Neuronal stem cell (in vitro differentiated cells): ENCODE results near the gene KAZALD1.

Source experiments
- DNase-seq: peaks from one replicate; pipeline ENCODE4 v3.0.0-alpha.2; 2013; ENCODE audit warnings: low spot score
- H2AFZ ChIP-seq: one replicate; pipeline ENCODE4 v1.6.1; 2013; ENCODE audit warnings: mild to moderate bottlenecking, low read length, inconsistent platforms
- H2AK5ac ChIP-seq: 2 replicates; pipeline ENCODE4 v1.6.1; 2013; ENCODE audit warnings: low read depth, mild to moderate bottlenecking, inconsistent platforms, low read length, moderate library complexity, mixed read lengths
- H2BK120ac ChIP-seq: 2 replicates; pipeline ENCODE4 v1.6.1; 2013; ENCODE audit warnings: low read depth, mild to moderate bottlenecking, inconsistent platforms, low read length, moderate library complexity, mixed read lengths
- H2BK12ac ChIP-seq: one replicate; pipeline ENCODE4 v1.6.1; 2013; ENCODE audit warnings: low read length, inconsistent platforms
- H2BK15ac ChIP-seq: 2 replicates; pipeline ENCODE4 v1.6.1; 2013; ENCODE audit warnings: mild to moderate bottlenecking, low read length, inconsistent platforms, mixed read lengths
- H2BK5ac ChIP-seq: one replicate; pipeline ENCODE4 v1.6.1; 2013; ENCODE audit warnings: inconsistent platforms, mild to moderate bottlenecking, low read length, moderate library complexity
- H3K14ac ChIP-seq: one replicate; pipeline ENCODE4 v1.6.1; 2013; ENCODE audit warnings: low read length, inconsistent platforms
- H3K18ac ChIP-seq: 2 replicates; pipeline ENCODE4 v1.6.1; 2013; ENCODE audit warnings: low read length, inconsistent platforms
- H3K23ac ChIP-seq: 2 replicates; pipeline ENCODE4 v1.6.1; 2013; ENCODE audit warnings: low read depth, mild to moderate bottlenecking, mixed read lengths, low read length, inconsistent platforms; ENCODE audit not compliant: poor library complexity
- H3K27ac ChIP-seq: replicated peaks from 3 replicates; pipeline ENCODE4 v1.5.1; 2013; ENCODE audit warnings: low read length, inconsistent platforms
- H3K27me3 ChIP-seq, 3 experiments: 2 replicates each; pipeline ENCODE4 v1.6.1; 2013; ENCODE audit warnings: low read length in 3 of 3, mild to moderate bottlenecking in 2 of 3, inconsistent platforms in 1 of 3, low read depth in 1 of 3, mixed read lengths in 1 of 3, moderate library complexity in 1 of 3; ENCODE audit not compliant: control insufficient read depth in 3 of 3, insufficient read depth in 3 of 3
- H3K36me3 ChIP-seq, 2 donors: replicated peaks in 1 of 2; 2 replicates each; pipeline ENCODE4 v1.6.1; 2013; ENCODE audit warnings: low read length in 2 of 2; ENCODE audit not compliant: control insufficient read depth in 2 of 2, insufficient read depth in 2 of 2
- H3K4ac ChIP-seq: 2 replicates; pipeline ENCODE4 v1.6.1; 2013; ENCODE audit warnings: inconsistent platforms, mild to moderate bottlenecking, low read length, moderate library complexity
- H3K4me1 ChIP-seq, 2 donors: 1 replicate in 1 of 2; 2 replicates in 1 of 2; pipeline ENCODE4 v1.6.1; 2013; ENCODE audit warnings: low read length in 2 of 2, low read depth in 1 of 2; ENCODE audit not compliant: control insufficient read depth in 2 of 2, insufficient read depth in 1 of 2
- H3K4me2 ChIP-seq: one replicate; pipeline ENCODE4 v1.6.1; 2013; ENCODE audit warnings: mild to moderate bottlenecking, low read length, inconsistent platforms; ENCODE audit not compliant: insufficient read depth, poor library complexity, severe bottlenecking
- H3K4me3 ChIP-seq, 2 donors: 2 replicates each; pipeline ENCODE4 v1.5.1; 2013; ENCODE audit warnings: low read length in 2 of 2, mild to moderate bottlenecking in 2 of 2, inconsistent platforms in 1 of 2, moderate library complexity in 1 of 2
- H3K79me1 ChIP-seq: one replicate; pipeline ENCODE4 v1.6.1; 2013; ENCODE audit warnings: low read depth, mild to moderate bottlenecking, inconsistent platforms, low read length, moderate library complexity
- H3K9ac ChIP-seq: one replicate; pipeline ENCODE4 v1.6.1; 2013; ENCODE audit warnings: mild to moderate bottlenecking, low read depth, low read length, inconsistent platforms; ENCODE audit not compliant: poor library complexity
- H3K9me3 ChIP-seq, 2 donors: replicated peaks in 1 of 2; 2 replicates each; pipeline versions ENCODE3 to v1.6.1; 2013; ENCODE audit warnings: low read length in 2 of 2, mild to moderate bottlenecking in 2 of 2, inconsistent platforms in 1 of 2, low read depth in 1 of 2, mixed read lengths in 1 of 2, moderate library complexity in 1 of 2; ENCODE audit not compliant: control insufficient read depth in 2 of 2, insufficient read depth in 1 of 2
- H4K8ac ChIP-seq: one replicate; pipeline ENCODE4 v1.6.1; 2013; ENCODE audit warnings: low read depth, mild to moderate bottlenecking, inconsistent platforms, low read length, moderate library complexity
- H4K91ac ChIP-seq: one replicate; pipeline ENCODE4 v1.6.1; 2013; ENCODE audit warnings: low read length, low read depth, mild to moderate bottlenecking, inconsistent platforms; ENCODE audit not compliant: poor library complexity
- WGBS, 2 donors: extraction: QIAGEN DNeasy Blood & Tissue Kit; methylation state at CpG; one replicate each; pipeline ENCODE4 v1.1.7; 2013; ENCODE audit warnings: missing lambda C conversion rate in 2 of 2, mixed read lengths in 1 of 2; ENCODE audit not compliant: insufficient read length in 2 of 2, insufficient replicate concordance in 1 of 2; ENCODE audit errors: extremely low coverage in 2 of 2; 5-methylcytosine and 5-hydroxymethylcytosine counted together

Gene KAZALD1

DNA sequence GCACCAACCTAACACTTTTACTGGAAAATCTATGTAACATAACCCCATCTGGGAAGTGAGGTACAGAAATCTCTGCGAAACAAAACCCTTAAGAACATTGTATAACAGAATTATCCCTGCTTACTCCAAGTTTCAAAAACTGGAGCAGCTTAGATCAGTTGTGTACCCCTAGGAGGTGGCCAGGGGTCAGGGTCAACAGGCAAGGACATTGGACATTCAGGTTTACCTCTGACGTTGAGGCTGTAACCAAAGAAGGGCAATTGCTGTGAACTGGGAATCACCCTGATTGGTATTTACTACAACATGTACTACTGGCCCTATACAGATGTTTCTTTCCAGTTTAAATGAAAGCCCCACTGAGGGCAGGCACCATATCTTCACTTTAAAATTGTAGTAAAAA is 17.7 kb upstream of the KAZALD1 start:
- Histone ChIP-seq H3K36me3 (no peaks in the 10 kb centered on the region), H2BK120ac (no peak overlapping the region), H3K14ac (no peak overlapping the region), H2AFZ (no peak overlapping the region), H3K9ac (no peak overlapping the region), H3K9me3 (no peaks in the 10 kb centered on the region), H3K4me3 (peak overlapping the region in 1 of 2 donors; percentile 52), H2BK5ac (no peak overlapping the region), H3K27me3 (peaks cover 0 to 51% (median 22%) of the 10 kb centered on the region in 3 experiments), H4K91ac (no peak overlapping the region), H3K4me2 (no peak overlapping the region), H2BK12ac (no peak overlapping the region), H3K18ac (no peak overlapping the region), H3K4me1 (peaks cover 14 to 21% of the 10 kb centered on the region in 2 donors), H4K8ac (no peak overlapping the region), H2BK15ac (no peak overlapping the region), H3K23ac (no peak overlapping the region), H2AK5ac (no peak overlapping the region), H3K4ac (no peak overlapping the region), H3K27ac (no peak overlapping the region), H3K79me1 (no peaks in the 10 kb centered on the region)
- DNase-seq, result no peak
- WGBS, 2 donors, result no CpG with 5 or more reads among the region's 2 CpGs

DNA sequence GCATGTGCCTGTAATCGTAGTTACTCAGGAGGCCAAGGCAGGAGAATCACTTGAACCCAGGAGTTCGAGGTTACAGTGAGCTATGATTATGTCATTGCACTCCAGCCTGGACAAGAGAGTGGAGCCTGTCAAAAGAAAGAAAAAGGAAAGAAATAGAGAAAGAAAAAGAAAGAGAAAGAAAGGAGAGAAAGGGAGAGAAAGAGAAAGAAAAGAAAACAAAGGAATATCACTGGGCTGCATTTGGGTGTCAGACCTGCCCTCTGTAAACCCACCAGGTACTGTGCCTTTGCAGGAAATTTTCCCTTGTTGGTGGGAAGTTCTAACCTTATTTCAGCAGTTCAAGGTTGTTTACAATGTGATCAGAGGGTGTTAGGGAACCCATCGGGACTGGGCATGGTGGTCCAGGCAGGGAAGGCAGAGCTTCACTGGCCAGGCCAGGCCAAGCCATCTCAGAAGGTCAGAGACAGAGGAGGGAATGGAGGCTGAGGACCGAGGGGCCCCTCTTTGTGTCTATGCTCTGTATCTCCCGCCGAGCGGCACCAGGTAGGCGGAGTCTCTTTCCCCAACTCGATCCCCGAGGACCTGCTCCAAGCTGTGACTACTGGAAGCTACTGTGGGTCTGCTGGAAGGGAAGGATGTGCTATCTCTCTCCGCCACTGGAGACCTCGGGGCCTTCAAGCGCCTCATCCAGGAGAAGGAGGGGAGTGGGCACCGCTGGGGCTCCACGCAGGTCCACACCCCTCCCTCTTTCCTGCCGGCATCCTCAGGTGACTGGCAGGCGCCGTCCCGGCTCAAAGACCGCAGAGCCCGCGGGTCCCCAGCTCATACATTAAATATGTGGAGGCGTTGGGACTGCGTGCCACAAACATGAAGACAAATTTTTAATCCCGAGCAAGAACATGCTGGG is 15.2 kb upstream of the KAZALD1 start:
- Histone ChIP-seq H2BK15ac (no peak overlapping the region), H3K4me3 (peak overlapping the region in 1 of 2 donors; percentile 32), H3K23ac (no peak overlapping the region), H4K91ac (no peak overlapping the region), H3K4me1 (peaks cover 18 to 20% of the 10 kb centered on the region in 2 donors), H3K9me3 (no peaks in the 10 kb centered on the region), H2AFZ (peak overlapping the region; percentile 78), H3K9ac (no peak overlapping the region), H2AK5ac (no peak overlapping the region), H3K14ac (no peak overlapping the region), H2BK120ac (no peak overlapping the region), H3K27me3 (peaks cover 0 to 66% (median 27%) of the 10 kb centered on the region in 3 experiments), H3K4me2 (no peak overlapping the region), H3K4ac (no peak overlapping the region), H3K27ac (no peak overlapping the region), H4K8ac (no peak overlapping the region), H3K36me3 (no peaks in the 10 kb centered on the region), H2BK5ac (no peak overlapping the region), H3K79me1 (no peaks in the 10 kb centered on the region), H3K18ac (peak overlapping the region; percentile 63), H2BK12ac (no peak overlapping the region)
- WGBS, 2 donors, result no CpG with 5 or more reads among the region's 25 CpGs
- no peak for DNase-seq

DNA sequence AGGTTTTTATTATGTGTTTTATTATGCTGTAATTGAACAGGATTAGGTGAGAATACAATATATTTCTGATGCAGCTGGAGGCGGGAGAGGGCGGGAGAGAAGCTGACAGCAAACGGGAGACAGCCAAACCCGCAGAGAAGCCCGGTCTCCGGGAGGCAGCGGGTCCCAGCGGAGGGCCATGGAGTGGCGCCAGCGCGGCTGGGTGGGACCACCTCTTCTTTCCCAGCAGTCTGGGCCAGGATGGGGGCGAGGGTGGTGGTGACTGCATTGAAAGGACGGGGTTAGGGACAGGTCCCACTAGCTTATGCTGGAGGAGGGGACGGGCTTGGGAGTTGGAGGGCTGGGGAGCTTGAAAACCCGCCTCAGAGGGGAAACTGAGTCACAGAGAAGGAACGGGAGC is 14.5 kb upstream of the KAZALD1 start:
- Histone ChIP-seq H3K79me1 (no peaks in the 10 kb centered on the region), H3K27me3 (peaks cover 0 to 68% (median 27%) of the 10 kb centered on the region in 3 experiments), H3K14ac (no peak overlapping the region), H2BK15ac (no peak overlapping the region), H3K36me3 (peaks cover 0 to 2% of the 10 kb centered on the region in 2 donors), H3K9me3 (no peaks in the 10 kb centered on the region), H4K91ac (no peak overlapping the region), H3K18ac (peak overlapping the region; percentile 9), H3K4me1 (peaks cover 14 to 18% of the 10 kb centered on the region in 2 donors), H2BK120ac (no peak overlapping the region), H3K9ac (peak overlapping the region; percentile 74), H3K4ac (no peak overlapping the region), H4K8ac (no peak overlapping the region), H3K4me3 (no peak overlapping the region), H3K23ac (no peak overlapping the region), H2AK5ac (no peak overlapping the region), H3K27ac (no peak overlapping the region), H3K4me2 (no peak overlapping the region), H2BK12ac (no peak overlapping the region), H2AFZ (peak overlapping the region; percentile 78), H2BK5ac (no peak overlapping the region)
- no peak for DNase-seq
- no CpG with 5 or more reads among the region's 16 CpGs for WGBS, 2 donors
